Sigmoid colon (tissue), 3 donors: Measurements from ENCODE around the gene MYO7A.

Experiments
- POLR2A ChIP-seq, 2 donors: fragments of 450-650 bp; IDR thresholded peaks; one replicate each; pipeline ENCODE4 v1.6.1; 2016; ENCODE audit warnings: antibody characterized with exemption in 2 of 2, mild to moderate bottlenecking in 2 of 2, moderate library complexity in 2 of 2
- TF ChIP-seq, protein P1 (sequence below), 4 experiments: fragments of 450-650 bp in 3 of 4; fragments of 200-600 bp in 1 of 4; IDR thresholded peaks; one replicate each; pipeline ENCODE4 v1.5.1; 2016 to 2019; ENCODE audit warnings: antibody characterized with exemption in 4 of 4, mild to moderate bottlenecking in 3 of 4, moderate library complexity in 2 of 4

DNA sequence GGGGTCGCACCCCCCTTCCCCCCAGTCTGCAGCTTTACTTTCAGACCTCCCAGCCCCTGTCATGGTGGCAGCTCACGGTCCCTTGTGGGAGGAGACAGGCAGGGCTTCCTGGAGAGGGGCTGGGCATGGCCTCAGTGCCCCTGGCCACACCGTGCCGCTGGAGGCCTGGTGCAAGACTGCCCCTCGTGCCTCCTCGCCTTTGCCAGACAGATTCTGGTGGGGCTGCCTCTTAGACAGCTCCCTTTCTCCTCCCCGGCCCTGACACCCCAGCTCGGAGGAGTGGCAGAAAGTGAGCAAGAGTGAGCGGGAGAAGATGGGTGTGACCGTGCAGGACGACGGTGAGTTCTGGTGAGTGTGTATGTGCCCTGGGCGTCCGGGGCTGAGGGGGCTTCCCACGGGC lies 12.1 kb upstream of the MYO7A start:
- TF ChIP-seq, protein P1, sequence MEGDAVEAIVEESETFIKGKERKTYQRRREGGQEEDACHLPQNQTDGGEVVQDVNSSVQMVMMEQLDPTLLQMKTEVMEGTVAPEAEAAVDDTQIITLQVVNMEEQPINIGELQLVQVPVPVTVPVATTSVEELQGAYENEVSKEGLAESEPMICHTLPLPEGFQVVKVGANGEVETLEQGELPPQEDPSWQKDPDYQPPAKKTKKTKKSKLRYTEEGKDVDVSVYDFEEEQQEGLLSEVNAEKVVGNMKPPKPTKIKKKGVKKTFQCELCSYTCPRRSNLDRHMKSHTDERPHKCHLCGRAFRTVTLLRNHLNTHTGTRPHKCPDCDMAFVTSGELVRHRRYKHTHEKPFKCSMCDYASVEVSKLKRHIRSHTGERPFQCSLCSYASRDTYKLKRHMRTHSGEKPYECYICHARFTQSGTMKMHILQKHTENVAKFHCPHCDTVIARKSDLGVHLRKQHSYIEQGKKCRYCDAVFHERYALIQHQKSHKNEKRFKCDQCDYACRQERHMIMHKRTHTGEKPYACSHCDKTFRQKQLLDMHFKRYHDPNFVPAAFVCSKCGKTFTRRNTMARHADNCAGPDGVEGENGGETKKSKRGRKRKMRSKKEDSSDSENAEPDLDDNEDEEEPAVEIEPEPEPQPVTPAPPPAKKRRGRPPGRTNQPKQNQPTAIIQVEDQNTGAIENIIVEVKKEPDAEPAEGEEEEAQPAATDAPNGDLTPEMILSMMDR (IDR thresholded peaks at IDR 0.05) = no peak
- no peak for TF ChIP-seq POLR2A (IDR thresholded peaks at IDR 0.05)
